UCSD-AML1 (cell line): ENCODE results near the gene MED1.
"Not testable (repeated sequence)": the region's sequence is repeated elsewhere in the genome, so short reads cannot be mapped to it uniquely, and the experiment has no call there.

ENCODE experiments used
- DNase-seq: peaks from one replicate; lab custom pipeline; 2025; ENCODE audit not compliant: unreplicated experiment; lab: John Stamatoyannopoulos, UW

MED1 gene

GRCh38 chr17:39416141-39416540, 34.9 kb downstream of the MED1 start:
- DNase-seq, result no peak

GRCh38 chr17:39410279-39410678, 40.8 kb downstream of the MED1 start:
- DNase-seq, result no peak

GRCh38 chr17:39408360-39408759, 42.7 kb downstream of the MED1 start:
- DNase-seq, result no peak

GRCh38 chr17:39406951-39407350, 44.1 kb downstream of the MED1 start:
- DNase-seq, result no peak

DNA sequence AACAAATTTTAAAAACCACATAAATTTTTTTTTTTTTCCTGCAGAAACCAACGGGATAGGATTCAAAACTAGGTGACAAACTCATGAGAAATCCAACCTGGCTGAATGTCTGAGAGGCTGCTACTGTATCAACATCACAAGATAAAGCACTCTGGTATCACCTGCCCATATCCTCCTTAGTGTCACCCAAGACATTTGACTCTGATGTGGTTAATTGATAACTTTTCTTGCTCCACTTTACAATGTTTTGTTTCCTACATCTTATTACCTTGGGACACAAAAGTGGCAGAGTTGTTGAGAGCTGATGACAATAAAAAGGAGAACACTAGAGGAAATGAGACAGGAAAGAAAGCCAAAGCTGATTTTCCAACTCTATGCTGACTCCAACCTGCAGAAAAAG, 45.6 kb downstream of the MED1 start:
- DNase-seq, result no peak

DNA sequence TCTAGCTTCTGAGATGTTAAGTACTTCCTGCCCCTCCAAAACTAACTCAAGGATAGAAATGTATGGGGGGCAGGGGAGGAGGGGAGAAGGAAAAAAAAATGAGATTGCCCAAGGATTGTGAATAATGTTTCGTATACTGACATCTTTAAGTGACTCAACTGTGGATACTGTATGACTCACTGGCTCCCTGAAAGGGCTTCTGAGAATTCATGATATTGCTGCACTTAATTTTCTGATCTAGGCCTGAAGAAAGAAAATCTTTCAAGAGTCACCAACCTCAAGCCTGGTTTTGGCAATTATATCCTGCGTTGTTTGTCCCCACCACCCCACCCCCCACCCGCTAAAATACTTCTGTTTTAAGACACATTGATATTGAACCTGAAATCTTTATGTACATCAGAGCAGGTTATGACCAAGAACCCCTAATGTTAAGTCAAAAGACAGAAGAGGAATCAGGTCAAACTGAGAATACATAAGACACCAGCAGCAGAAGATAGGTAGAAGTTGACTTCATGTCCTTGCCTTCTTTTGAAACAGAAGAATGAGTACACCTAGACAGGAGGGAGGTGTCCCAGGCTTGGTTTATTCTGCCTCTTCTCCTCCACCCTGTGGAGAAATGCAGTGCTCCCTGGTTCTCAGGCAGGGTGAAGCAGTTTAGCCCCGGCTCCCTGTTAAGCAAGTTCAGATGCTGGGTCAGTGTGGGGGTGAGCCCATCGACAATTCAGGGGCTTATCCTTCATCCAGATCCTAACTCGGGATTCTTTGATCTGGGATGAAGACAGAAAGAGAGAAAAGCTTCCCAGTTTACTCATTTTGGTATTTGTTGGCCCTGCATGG, 46.3 kb downstream of the MED1 start:
- DNase-seq, result no peak

DNA sequence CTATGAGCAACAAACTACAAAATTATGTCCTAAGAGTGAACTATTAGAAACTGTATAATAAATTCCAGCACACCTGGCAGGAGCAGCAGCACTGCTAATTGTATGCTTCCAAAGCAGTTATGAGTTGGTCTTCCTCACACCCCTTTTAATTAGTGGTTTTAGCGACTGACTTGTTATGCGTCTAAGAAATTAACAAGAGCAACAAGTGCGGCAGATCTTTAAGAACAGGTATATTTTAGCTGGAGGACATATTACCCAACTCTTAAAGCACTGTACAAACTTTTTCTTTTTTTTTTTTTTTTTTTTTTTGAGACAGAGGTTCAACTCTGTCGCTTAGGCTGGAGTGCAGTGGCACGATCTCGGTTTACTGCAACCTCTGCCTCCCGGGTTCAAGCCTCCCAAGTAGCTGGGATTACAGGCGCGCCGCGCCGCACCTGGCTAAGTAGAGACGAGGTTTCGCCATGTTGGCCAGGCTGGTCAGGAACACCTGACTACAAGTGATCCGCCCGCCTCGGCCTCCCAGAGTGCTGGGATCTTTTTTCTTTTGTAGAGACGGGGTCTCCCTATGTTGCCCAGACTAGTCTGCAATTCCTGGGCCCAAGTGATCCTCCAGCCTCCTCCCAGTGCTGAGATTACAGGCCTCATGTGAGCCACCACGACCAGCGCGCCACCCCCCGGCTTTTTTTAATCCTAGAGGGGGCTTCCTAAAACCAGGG, 48.0 kb downstream of the MED1 start:
- DNase-seq, result no peak

- peak; percentile 89 for DNase-seq
Observed at GRCh38 chr17:39402244-39402889, 48.7 kb downstream of the MED1 start.

GRCh38 chr17:39401412-39402243, 49.4 kb downstream of the MED1 start, which contains the start of gene FBXL20:
FBXL20 (minus strand) TSS chr17:39401626; CDS start chr17:39401402, 224 bp downstream.
- peak; percentile 91 for DNase-seq

DNA sequence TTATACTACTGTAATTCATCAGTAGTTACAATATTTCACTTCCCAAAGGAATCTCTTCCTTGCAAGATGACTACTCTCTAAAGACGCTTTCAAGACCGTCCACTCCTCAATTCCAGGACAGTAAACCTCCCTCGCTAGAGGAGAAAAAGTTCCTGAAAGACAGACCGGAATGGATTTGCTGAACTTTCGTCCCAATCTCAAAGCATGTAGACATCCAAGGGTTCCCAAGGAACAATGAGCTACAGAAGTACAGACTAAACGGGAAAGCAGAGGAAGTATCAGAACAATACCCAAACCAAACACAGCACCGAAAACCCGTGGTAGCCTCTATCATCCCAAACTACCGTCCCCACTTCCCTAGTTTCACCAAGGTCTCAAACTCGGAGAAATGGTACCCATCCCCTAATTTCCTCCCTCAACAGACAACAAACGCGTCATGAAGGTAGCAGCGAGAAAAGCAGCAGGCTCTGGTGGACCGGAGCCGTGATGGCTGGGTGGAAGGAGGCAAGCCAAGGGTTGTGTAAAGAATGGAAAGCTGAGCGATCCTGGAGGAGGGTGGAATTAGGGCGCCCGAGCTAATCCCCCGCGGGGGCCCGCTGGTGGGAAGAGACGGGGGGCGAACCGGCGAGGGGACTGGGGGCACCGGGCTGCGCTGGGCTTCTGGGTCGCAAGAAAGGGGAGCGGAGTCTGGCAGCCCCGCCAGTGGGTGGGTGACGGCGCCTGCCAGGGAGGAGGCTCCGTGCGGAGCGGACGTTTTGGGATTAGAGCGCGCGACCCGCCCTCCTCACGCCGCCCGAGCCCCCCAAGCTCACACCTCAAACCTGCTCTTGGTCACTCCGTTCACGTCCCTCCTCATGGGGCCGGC, 50.3 kb downstream of the MED1 start:
- no peak for DNase-seq

GRCh38 chr17:39399791-39400190, 51.3 kb downstream of the MED1 start:
- no peak for DNase-seq

DNA sequence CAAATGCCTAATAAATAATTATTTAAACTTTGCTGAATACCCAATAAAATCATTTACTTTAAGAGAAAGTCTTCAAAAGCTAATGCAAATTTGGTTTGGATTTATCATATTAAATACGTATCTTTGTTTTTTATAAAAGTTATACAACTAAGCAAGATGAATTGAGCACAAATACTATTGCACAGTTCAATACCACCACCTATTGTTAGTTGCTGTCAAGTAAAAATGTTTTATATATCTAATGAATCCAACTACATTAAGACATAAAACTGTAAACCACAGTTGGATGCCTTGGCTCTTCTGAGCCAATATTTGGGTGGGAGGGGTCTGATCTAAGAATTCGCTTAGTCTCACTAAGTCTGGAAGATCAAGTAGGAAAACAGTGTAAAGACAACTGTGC, 57.3 kb downstream of the MED1 start:
- DNase-seq, result no peak

DNA sequence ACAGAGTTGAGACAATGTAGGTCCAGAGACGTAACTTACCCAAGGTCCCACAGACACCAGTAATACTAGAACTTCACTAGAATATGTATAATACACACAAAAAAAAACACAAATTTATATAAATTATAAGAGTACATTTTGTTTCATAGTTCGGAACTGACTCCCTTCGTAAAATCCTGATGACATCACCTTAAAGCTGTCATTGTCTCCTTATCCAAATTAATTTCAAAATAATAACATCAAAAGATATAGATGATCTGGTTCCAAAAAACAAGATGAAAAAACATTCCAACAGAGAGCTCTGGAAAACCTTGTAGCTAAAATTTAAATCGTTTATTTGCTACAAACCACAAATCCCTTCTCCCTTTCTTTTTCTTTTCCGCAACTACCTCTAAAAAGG, 59.6 kb downstream of the MED1 start:
- no peak for DNase-seq

- no peak for DNase-seq
Observed at GRCh38 chr17:39385040-39385439, 66.0 kb downstream of the MED1 start.

GRCh38 chr17:39380144-39380543, 70.9 kb downstream of the MED1 start:
- DNase-seq, result no peak

DNA sequence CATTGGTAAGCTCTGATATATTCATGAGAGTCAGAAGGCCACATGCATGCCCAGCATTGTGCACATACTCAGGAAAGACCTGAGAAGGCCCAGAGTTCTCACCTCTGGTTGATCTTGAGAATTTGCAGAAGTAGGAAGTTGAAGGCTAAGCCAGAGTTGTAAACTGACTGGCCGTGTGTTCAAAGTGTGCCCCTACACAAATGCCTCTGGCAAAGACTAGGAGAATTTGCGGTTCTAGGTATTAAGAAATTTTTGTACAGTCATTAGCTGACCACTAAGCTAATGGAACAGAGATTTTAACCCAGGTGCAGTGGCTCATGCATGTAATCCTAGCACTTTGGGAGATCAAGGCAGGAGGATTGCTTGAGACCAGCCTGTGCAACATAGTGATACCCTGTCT, 74.6 kb downstream of the MED1 start:
- no peak for DNase-seq

DNA sequence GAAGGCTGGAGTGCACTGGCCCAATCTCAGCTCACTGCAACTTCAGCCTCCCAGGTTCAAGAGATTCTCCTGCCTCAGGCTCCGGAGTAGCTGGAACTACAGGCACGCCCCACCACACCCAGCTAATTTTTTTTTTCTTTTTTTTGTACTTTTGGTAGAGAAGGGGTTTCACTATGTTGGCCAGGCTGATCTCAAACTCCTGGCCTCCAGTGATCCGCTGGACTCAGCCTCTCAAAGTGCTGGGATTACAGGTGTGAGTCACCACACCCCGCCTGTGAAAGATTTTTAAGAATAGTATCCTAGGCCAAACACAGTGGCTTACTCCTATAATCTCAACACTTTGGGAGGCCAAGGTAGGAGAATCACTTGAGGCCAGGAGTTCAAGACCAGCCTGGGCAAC, 83.3 kb downstream of the MED1 start:
- DNase-seq, result not testable (repeated sequence)

- DNase-seq, result no peak
Observed at GRCh38 chr17:39365872-39366271, 85.2 kb downstream of the MED1 start.

DNA sequence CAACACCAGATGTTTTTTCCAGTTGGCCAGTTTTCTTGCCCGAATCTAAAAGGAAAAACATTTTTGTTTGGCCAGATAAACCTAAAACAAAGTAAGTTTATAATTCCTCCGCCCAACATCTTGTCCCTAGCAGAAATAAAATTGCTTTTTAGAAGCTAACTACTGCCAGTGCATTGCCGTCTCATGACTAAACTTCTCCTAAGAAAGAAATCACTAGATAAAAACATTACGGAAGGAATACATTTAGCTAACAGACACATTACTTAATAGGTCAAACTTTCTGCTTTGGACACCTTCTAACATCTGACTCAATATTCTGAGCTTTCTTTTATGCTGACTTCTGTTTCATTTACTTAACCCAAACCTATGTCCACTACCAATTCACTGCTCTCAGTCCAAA, 85.8 kb downstream of the MED1 start:
- no peak for DNase-seq
